IMR-90 (cell line): ENCODE data around the gene CAMKMT.

Source experiments
- CEBPB ChIP-seq: IDR thresholded peaks from 2 replicates; pipeline ENCODE4 v1.6.1; 2012; ENCODE audit warnings: low read depth, low read length, improper control_type of control experiment
- CHD1 ChIP-seq: IDR thresholded peaks from 2 replicates; pipeline ENCODE4 v1.6.1; 2012; ENCODE audit warnings: low read depth, low read length, improper control_type of control experiment
- MAZ ChIP-seq: IDR thresholded peaks from 2 replicates; pipeline ENCODE4 v1.6.1; 2012; ENCODE audit warnings: low read depth, mild to moderate bottlenecking, low read length, improper control_type of control experiment, moderate library complexity, borderline replicate concordance
- MXI1 ChIP-seq: IDR thresholded peaks from 2 replicates; pipeline ENCODE4 v1.6.1; 2012; ENCODE audit warnings: low read depth, mild to moderate bottlenecking, low read length, moderate library complexity, borderline replicate concordance
- NFE2L2 ChIP-seq: fragments of 150-350 bp; IDR thresholded peaks from 2 replicates; pipeline ENCODE4 v1.6.1; 2016; ENCODE audit warnings: low read depth, mild to moderate bottlenecking, low read length
- POLR2A ChIP-seq: IDR thresholded peaks from 2 replicates; pipeline ENCODE4 v1.6.1; 2012; ENCODE audit warnings: mild to moderate bottlenecking, low read depth, low read length
- RCOR1 ChIP-seq: IDR thresholded peaks from 2 replicates; pipeline ENCODE4 v1.6.1; 2012; ENCODE audit warnings: mild to moderate bottlenecking, low read length, improper control_type of control experiment; ENCODE audit not compliant: insufficient replicate concordance
- RFX5 ChIP-seq: IDR thresholded peaks from 2 replicates; pipeline ENCODE4 v1.8.0; 2012; ENCODE audit warnings: low read depth, mild to moderate bottlenecking, low read length, moderate library complexity
- SMC3 ChIP-seq: fragments of 150-350 bp; IDR thresholded peaks from 2 replicates; pipeline ENCODE4 v1.6.1; 2016; ENCODE audit warnings: low read depth, mild to moderate bottlenecking, antibody characterized with exemption, low read length, moderate library complexity
- TF ChIP-seq, protein P1 (sequence below): conservative IDR thresholded peaks from 2 replicates; pipeline ENCODE4 v1.5.1; 2012; ENCODE audit warnings: mild to moderate bottlenecking, low read depth, low read length, improper control_type of control experiment
- TF ChIP-seq, protein P2 (sequence below): fragments of 150-350 bp; IDR thresholded peaks from 2 replicates; pipeline ENCODE4 v1.6.1; 2017; ENCODE audit warnings: mild to moderate bottlenecking, antibody characterized with exemption, low read length, low read depth
- TF ChIP-seq, protein P3 (sequence below): fragments of 150-350 bp; IDR thresholded peaks from 2 replicates; pipeline ENCODE4 v1.6.1; 2016; ENCODE audit warnings: low read depth, mild to moderate bottlenecking, low read length, moderate library complexity, borderline replicate concordance

DNA sequence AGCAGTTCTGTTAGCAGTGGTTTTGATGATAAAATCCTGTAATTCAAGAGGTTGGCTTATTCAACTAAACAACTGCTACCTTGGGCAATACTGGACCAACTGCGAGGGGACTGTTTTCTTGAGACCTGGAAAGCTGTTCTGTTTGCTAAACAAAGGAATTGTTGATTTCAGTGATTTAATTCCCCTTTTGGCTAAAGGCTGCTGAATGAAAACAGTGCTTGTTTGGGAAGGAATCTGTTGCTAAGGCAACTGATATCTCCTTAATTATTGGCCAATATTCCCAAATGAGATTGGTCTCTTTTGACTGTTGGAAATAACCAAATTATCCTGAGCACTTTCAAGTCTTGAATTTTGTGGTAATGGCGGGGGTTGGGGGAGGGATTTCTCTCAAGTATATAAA, 136.8 kb downstream of the CAMKMT start:
- TF ChIP-seq, protein P1, sequence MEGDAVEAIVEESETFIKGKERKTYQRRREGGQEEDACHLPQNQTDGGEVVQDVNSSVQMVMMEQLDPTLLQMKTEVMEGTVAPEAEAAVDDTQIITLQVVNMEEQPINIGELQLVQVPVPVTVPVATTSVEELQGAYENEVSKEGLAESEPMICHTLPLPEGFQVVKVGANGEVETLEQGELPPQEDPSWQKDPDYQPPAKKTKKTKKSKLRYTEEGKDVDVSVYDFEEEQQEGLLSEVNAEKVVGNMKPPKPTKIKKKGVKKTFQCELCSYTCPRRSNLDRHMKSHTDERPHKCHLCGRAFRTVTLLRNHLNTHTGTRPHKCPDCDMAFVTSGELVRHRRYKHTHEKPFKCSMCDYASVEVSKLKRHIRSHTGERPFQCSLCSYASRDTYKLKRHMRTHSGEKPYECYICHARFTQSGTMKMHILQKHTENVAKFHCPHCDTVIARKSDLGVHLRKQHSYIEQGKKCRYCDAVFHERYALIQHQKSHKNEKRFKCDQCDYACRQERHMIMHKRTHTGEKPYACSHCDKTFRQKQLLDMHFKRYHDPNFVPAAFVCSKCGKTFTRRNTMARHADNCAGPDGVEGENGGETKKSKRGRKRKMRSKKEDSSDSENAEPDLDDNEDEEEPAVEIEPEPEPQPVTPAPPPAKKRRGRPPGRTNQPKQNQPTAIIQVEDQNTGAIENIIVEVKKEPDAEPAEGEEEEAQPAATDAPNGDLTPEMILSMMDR = no peak
- no peak for TF ChIP-seq RCOR1
- TF ChIP-seq POLR2A = no peak
- no peak for TF ChIP-seq CEBPB
- no peak for TF ChIP-seq SMC3
- TF ChIP-seq CHD1 = no peak
- no peak for TF ChIP-seq MAZ
- TF ChIP-seq, protein P2, sequence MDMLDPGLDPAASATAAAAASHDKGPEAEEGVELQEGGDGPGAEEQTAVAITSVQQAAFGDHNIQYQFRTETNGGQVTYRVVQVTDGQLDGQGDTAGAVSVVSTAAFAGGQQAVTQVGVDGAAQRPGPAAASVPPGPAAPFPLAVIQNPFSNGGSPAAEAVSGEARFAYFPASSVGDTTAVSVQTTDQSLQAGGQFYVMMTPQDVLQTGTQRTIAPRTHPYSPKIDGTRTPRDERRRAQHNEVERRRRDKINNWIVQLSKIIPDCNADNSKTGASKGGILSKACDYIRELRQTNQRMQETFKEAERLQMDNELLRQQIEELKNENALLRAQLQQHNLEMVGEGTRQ = no peak
- no peak for TF ChIP-seq RFX5
- TF ChIP-seq, protein P3, sequence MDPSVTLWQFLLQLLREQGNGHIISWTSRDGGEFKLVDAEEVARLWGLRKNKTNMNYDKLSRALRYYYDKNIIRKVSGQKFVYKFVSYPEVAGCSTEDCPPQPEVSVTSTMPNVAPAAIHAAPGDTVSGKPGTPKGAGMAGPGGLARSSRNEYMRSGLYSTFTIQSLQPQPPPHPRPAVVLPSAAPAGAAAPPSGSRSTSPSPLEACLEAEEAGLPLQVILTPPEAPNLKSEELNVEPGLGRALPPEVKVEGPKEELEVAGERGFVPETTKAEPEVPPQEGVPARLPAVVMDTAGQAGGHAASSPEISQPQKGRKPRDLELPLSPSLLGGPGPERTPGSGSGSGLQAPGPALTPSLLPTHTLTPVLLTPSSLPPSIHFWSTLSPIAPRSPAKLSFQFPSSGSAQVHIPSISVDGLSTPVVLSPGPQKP = no peak
- TF ChIP-seq MXI1 = no peak
- TF ChIP-seq NFE2L2 = no peak
